ENCODE data around the gene TMEM81. TPM values are rescaled to one million over a fixed set of nuclear protein-coding genes. Genes with fewer than 3 reads are reported as not detected.

TMEM81 gene
- total RNA-seq, 3 donors from 2014 or later (not counting 1 experiment from before 2014, with no cell fraction given) = 1.8 to 3.5 (median 2.5) TPM

DNA sequence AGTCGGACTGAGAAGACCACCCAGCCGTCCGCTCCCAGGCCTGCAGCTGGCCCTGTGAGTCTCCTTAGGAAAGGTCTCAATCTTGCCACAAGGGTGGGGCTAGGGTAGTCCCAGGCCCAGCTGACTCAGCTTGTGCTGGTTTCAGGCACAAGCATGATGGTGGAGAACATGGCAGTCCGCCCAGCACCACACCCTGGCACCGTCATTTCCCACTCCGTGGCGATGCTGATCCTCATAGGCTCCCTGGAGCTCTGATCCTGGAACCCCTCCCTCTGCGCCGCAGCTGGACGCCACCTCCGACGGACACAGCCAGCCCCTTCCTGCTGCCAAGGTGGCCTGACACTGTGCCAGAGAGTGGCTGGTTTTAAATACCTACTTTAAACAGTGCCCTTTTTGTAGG lies 10.7 kb downstream of the TMEM81 start:
- no peaks in the 10 kb centered on the region for H3K36me3 Mint-ChIP-seq
- H3K27ac ChIP-seq (ENCODE audit: low read length) = no peak overlapping the region
- DNase-seq (no peak), ATAC-seq (no peak)
- H3K9me3 Mint-ChIP-seq = no peaks in the 10 kb centered on the region
- H3K27me3 ChIP-seq (ENCODE audit: control insufficient read depth, insufficient read depth, low read length) = no peaks in the 10 kb centered on the region
- no peaks in the 10 kb centered on the region for H3K9me3 ChIP-seq (ENCODE audit: control insufficient read depth, insufficient read depth, low read length)
- intact Hi-C loops (cut with micrococcal nuclease) = no loop called here
- 94% methylated on average over 12 of the region's 12 CpGs for WGBS (ENCODE audit: insufficient coverage)
- H3K27me3 Mint-ChIP-seq (ENCODE audit: low read depth in 2 of 2) = no peaks in the 10 kb centered on the region
- TF ChIP-seq, protein P1, sequence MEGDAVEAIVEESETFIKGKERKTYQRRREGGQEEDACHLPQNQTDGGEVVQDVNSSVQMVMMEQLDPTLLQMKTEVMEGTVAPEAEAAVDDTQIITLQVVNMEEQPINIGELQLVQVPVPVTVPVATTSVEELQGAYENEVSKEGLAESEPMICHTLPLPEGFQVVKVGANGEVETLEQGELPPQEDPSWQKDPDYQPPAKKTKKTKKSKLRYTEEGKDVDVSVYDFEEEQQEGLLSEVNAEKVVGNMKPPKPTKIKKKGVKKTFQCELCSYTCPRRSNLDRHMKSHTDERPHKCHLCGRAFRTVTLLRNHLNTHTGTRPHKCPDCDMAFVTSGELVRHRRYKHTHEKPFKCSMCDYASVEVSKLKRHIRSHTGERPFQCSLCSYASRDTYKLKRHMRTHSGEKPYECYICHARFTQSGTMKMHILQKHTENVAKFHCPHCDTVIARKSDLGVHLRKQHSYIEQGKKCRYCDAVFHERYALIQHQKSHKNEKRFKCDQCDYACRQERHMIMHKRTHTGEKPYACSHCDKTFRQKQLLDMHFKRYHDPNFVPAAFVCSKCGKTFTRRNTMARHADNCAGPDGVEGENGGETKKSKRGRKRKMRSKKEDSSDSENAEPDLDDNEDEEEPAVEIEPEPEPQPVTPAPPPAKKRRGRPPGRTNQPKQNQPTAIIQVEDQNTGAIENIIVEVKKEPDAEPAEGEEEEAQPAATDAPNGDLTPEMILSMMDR (IDR thresholded peaks at IDR 0.05) = no peak
- H3K4me3 Mint-ChIP-seq = no peak overlapping the region
- no peak overlapping the region for H3K27ac Mint-ChIP-seq
- peaks cover 6 to 8% of the 10 kb centered on the region in 2 donors for H3K4me1 Mint-ChIP-seq
- no peaks in the 10 kb centered on the region for H3K36me3 ChIP-seq (ENCODE audit: control insufficient read depth, insufficient read depth, low read length)
- no peak overlapping the region for H3K4me3 ChIP-seq (ENCODE audit: low read length)
- H3K4me1 ChIP-seq (ENCODE audit: control insufficient read depth, insufficient read depth, low read length) = no peaks in the 10 kb centered on the region

DNA sequence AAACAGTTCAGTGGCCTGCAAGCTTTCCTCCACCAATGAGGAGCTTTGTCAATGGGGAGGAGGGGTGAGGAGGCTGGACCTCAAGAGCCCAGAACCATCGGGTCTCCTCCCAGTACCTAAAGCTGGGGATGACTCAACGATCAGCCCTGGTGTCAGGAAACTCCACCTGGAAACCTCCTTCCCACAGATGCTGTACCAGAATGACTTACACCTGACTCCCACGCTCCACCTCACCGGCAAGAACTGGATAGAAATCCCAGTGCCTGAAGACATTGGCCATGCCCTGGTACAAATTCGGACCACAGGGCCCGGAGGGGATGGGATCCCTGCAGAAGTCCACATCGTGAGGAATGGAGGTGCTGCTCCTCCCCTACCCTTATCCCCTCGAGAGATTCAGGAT lies 11.4 kb downstream of the TMEM81 start:
- Histone ChIP-seq H3K9me3 (ENCODE audit: control insufficient read depth, insufficient read depth, low read length) (no peaks in the 10 kb centered on the region), H3K4me1 (ENCODE audit: control insufficient read depth, insufficient read depth, low read length) (no peaks in the 10 kb centered on the region), H3K4me3 (ENCODE audit: low read length) (no peak overlapping the region), H3K27me3 (ENCODE audit: control insufficient read depth, insufficient read depth, low read length) (no peaks in the 10 kb centered on the region), H3K27ac (ENCODE audit: low read length) (no peak overlapping the region), H3K36me3 (ENCODE audit: control insufficient read depth, insufficient read depth, low read length) (no peaks in the 10 kb centered on the region)
- DNase-seq = no peak
- ATAC-seq = no peak
- intact Hi-C loops (cut with micrococcal nuclease) = no loop called here
- Mint-ChIP-seq H3K4me1 (peaks cover 3 to 5% of the 10 kb centered on the region in 2 donors), H3K27ac (no peak overlapping the region), H3K9me3 (no peaks in the 10 kb centered on the region), H3K27me3 (ENCODE audit: low read depth in 2 of 2) (no peaks in the 10 kb centered on the region), H3K4me3 (no peak overlapping the region), H3K36me3 (no peaks in the 10 kb centered on the region)
- TF ChIP-seq, protein P1 (IDR thresholded peaks at IDR 0.05) = no peak
- WGBS (ENCODE audit: insufficient coverage) = 90% methylated on average over 8 of the region's 8 CpGs

DNA sequence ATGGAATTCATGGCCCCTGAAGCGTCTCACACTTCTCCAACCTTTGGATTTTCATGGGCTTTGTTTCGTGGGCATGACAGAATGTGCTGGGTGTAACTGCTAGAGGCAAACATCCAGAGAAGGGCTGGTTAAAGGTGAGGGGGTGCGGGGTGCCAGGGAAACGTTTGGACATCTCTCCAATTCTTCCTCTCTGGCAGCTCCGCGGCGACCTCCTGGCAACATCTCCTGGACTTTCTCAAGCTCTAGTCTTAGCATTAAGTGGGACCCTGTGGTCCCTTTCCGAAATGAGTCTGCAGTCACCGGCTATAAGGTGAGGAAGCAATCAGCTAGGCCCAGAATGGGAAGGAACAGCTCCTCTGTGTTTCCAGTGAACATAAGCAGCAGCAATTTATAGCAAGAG lies 12.0 kb downstream of the TMEM81 start:
- whole genome bisulfite sequencing (ENCODE audit: insufficient coverage) = 86% methylated on average over 9 of the region's 9 CpGs
- Mint-ChIP-seq H3K4me1 (no peaks in the 10 kb centered on the region), H3K27ac (no peak overlapping the region), H3K4me3 (no peak overlapping the region), H3K9me3 (no peaks in the 10 kb centered on the region), H3K27me3 (ENCODE audit: low read depth in 2 of 2) (no peaks in the 10 kb centered on the region), H3K36me3 (no peaks in the 10 kb centered on the region)
- Histone ChIP-seq H3K36me3 (ENCODE audit: control insufficient read depth, insufficient read depth, low read length) (no peaks in the 10 kb centered on the region), H3K4me3 (ENCODE audit: low read length) (no peak overlapping the region), H3K27ac (ENCODE audit: low read length) (no peak overlapping the region), H3K9me3 (ENCODE audit: control insufficient read depth, insufficient read depth, low read length) (no peaks in the 10 kb centered on the region), H3K27me3 (ENCODE audit: control insufficient read depth, insufficient read depth, low read length) (no peaks in the 10 kb centered on the region), H3K4me1 (ENCODE audit: control insufficient read depth, insufficient read depth, low read length) (no peaks in the 10 kb centered on the region)
- intact Hi-C loops (cut with micrococcal nuclease) = no loop called here
- no peak for ATAC-seq
- TF ChIP-seq, protein P1 (IDR thresholded peaks at IDR 0.05) = no peak
- DNase-seq = no peak

DNA sequence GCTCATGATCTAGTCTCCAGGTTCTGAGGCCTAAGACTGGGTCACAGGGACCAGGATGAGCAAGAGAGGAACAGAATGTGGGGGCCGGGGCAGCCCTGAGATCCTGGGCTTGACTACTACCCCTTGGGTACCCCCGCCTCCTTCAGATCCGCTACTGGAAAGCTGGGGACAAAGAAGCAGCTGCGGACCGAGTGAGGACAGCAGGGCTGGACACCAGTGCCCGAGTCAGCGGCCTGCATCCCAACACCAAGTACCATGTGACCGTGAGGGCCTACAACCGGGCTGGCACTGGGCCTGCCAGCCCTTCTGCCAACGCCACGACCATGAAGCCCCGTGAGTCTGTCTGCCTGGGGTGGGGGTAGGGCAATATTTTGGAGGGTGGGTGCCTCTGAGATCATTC lies 12.5 kb downstream of the TMEM81 start:
- no peaks in the 10 kb centered on the region for H3K36me3 Mint-ChIP-seq
- H3K27me3 Mint-ChIP-seq (ENCODE audit: low read depth in 2 of 2) = no peaks in the 10 kb centered on the region
- TF ChIP-seq, protein P1 (IDR thresholded peaks at IDR 0.05) = no peak
- no peaks in the 10 kb centered on the region for H3K4me1 Mint-ChIP-seq
- ATAC-seq (no peak), DNase-seq (no peak)
- H3K4me3 Mint-ChIP-seq = no peak overlapping the region
- H3K9me3 Mint-ChIP-seq = no peaks in the 10 kb centered on the region
- H3K4me1 ChIP-seq (ENCODE audit: control insufficient read depth, insufficient read depth, low read length) = no peaks in the 10 kb centered on the region
- 98% methylated on average over 12 of the region's 12 CpGs for WGBS (ENCODE audit: insufficient coverage)
- H3K36me3 ChIP-seq (ENCODE audit: control insufficient read depth, insufficient read depth, low read length) = no peaks in the 10 kb centered on the region
- H3K4me3 ChIP-seq (ENCODE audit: low read length) = no peak overlapping the region
- no peak overlapping the region for H3K27ac Mint-ChIP-seq
- no peaks in the 10 kb centered on the region for H3K27me3 ChIP-seq (ENCODE audit: control insufficient read depth, insufficient read depth, low read length)
- no peak overlapping the region for H3K27ac ChIP-seq (ENCODE audit: low read length)
- intact Hi-C loops (cut with micrococcal nuclease) = no loop called here
- no peaks in the 10 kb centered on the region for H3K9me3 ChIP-seq (ENCODE audit: control insufficient read depth, insufficient read depth, low read length)
